PC-9 (cell line): ENCODE data around the gene ZNF24. TPM values are rescaled to one million over a fixed set of nuclear protein-coding genes. Genes with fewer than 3 reads are reported as not detected.

Source experiments
- BruUV-seq: library from RNA; stranded (reverse); fragments of 400-500 nt; replicated peaks from 2 replicates; lab custom pipeline; 2021; lab: Mats Ljungman, UMichigan
- CTCF ChIA-PET: fragments of 300-600 bp; sonication (Branson Sonifier 250); formaldehyde crosslinking; loops from one replicate; lab custom pipeline; 2022; ENCODE audit warnings: antibody characterized with exemption; lab: Charles Lee
- POLR2A ChIA-PET: fragments of 300-600 bp; sonication (Branson Sonifier 250); formaldehyde crosslinking; loops from one replicate; lab custom pipeline; 2022; ENCODE audit warnings: antibody characterized with exemption; ENCODE audit not compliant: unreplicated experiment; lab: Charles Lee
- DNase-seq, 2 experiments: peaks; one replicate each; pipeline versions ENCODE4 v3.0.0 to v3.0.0-alpha.2; 2015 to 2022; ENCODE audit warnings: mixed read lengths in 1 of 2
- H2AFZ ChIP-seq: fragments of 200-600 bp; sonication (generic); 2 replicates; pipeline ENCODE4 v1.8.1; 2017; ENCODE audit warnings: antibody characterized with exemption
- H3F3A ChIP-seq: fragments of 200-600 bp; sonication (generic); 2 replicates; pipeline ENCODE4 v1.8.1; 2017; ENCODE audit warnings: antibody characterized with exemption, mild to moderate bottlenecking, low read depth; ENCODE audit not compliant: insufficient read depth
- H3K27ac ChIP-seq: fragments of 200-600 bp; sonication (generic); 2 replicates; pipeline ENCODE4 v1.6.1; 2016; ENCODE audit warnings: mixed run types
- H3K27me3 ChIP-seq: fragments of 200-600 bp; sonication (generic); 2 replicates; pipeline ENCODE4 v1.6.1; 2016; ENCODE audit warnings: low read depth, mixed run types; ENCODE audit not compliant: insufficient read depth
- H3K36me3 ChIP-seq: fragments of 200-600 bp; sonication (generic); 2 replicates; pipeline ENCODE4 v1.6.1; 2016; ENCODE audit warnings: low read depth, mixed run types
- H3K4me1 ChIP-seq: fragments of 200-600 bp; sonication (generic); replicated peaks from 2 replicates; pipeline ENCODE4 v1.6.1; 2016; ENCODE audit warnings: mixed run types; ENCODE audit not compliant: insufficient read depth
- H3K4me2 ChIP-seq: fragments of 200-600 bp; sonication (generic); 2 replicates; pipeline ENCODE4 v1.6.1; 2017; ENCODE audit warnings: mixed run types
- H3K4me3 ChIP-seq: fragments of 200-600 bp; sonication (generic); 2 replicates; pipeline ENCODE4 v1.6.1; 2016; ENCODE audit warnings: mixed run types
- H3K79me2 ChIP-seq: fragments of 200-600 bp; sonication (generic); 2 replicates; pipeline ENCODE4 v1.6.1; 2017; ENCODE audit warnings: low read depth, mixed run types
- H3K9me2 ChIP-seq: fragments of 200-600 bp; sonication (generic); 2 replicates; pipeline ENCODE4 v1.8.1; 2017; ENCODE audit warnings: mild to moderate bottlenecking; ENCODE audit not compliant: insufficient read depth
- H3K9me3 ChIP-seq: fragments of 200-600 bp; sonication (generic); 2 replicates; pipeline ENCODE4 v1.8.1; 2016; ENCODE audit warnings: low read depth; ENCODE audit not compliant: insufficient read depth
- H4K20me1 ChIP-seq: fragments of 200-600 bp; sonication (generic); 2 replicates; pipeline ENCODE4 v1.8.1; 2017; ENCODE audit not compliant: insufficient read depth
- CTCF ChIP-seq: fragments of 200-600 bp; sonication (generic); conservative IDR thresholded peaks from 2 replicates; pipeline ENCODE4 v1.6.1; 2017; ENCODE audit warnings: mixed run types, antibody characterized with exemption, mild to moderate bottlenecking, moderate library complexity
- EZH2 ChIP-seq: fragments of 200-600 bp; sonication (generic); IDR thresholded peaks from 2 replicates; pipeline ENCODE4 v1.8.0; 2017; ENCODE audit warnings: antibody characterized with exemption, low read depth
- intact Hi-C: fragments of 100-400 bp; cut with micrococcal nuclease; formaldehyde crosslinking; loops from one replicate; pipeline ENCODE4 v1.10.0; 2022; ENCODE audit not compliant: unreplicated experiment
- total RNA-seq: library from RNA; stranded (reverse); gene quantifications from 2 replicates; pipeline ENCODE4 v1.2.3, GENCODE V29; 2021

Gene ZNF24
- total RNA-seq, 1 experiment from 2014 or later = 33.9 TPM

GRCh38 chr18:35289727-35290093 is 54.5 kb downstream of the ZNF24 start:
- Histone ChIP-seq H3K4me1 (peaks cover 3% of the 10 kb centered on the region; the same call in 1 of the 2 replicates), H4K20me1 (no peaks in the 10 kb centered on the region), H3K4me2 (peak overlapping the region; percentile 89), H3K9me2 (no peaks in the 10 kb centered on the region), H3K36me3 (no peaks in the 10 kb centered on the region), H3K79me2 (peaks cover 25% of the 10 kb centered on the region), H3F3A (no peaks in the 10 kb centered on the region), H3K27ac (peak overlapping the region; percentile 54), H3K9me3 (no peaks in the 10 kb centered on the region), H2AFZ (peak overlapping the region; percentile 100), H3K4me3 (peak overlapping the region; percentile 82), H3K27me3 (no peaks in the 10 kb centered on the region)
- intact Hi-C loops = loop anchor here (2.0 kb wide), 1 partner anchor 683 kb away; the partner anchor contains the start of gene RMP24
- TF ChIP-seq EZH2 = no peak
- TF ChIP-seq CTCF = no peak
- CTCF ChIA-PET = no interaction called here
- no peak for DNase-seq
- BruUV-seq = TSS peak; percentile 77
- POLR2A ChIA-PET = interaction anchor here (0.6 kb wide), 2 partner anchors 36 to 189 kb away, joined by 4 to 6 read pairs; no protein-coding TSS in a partner anchor

DNA sequence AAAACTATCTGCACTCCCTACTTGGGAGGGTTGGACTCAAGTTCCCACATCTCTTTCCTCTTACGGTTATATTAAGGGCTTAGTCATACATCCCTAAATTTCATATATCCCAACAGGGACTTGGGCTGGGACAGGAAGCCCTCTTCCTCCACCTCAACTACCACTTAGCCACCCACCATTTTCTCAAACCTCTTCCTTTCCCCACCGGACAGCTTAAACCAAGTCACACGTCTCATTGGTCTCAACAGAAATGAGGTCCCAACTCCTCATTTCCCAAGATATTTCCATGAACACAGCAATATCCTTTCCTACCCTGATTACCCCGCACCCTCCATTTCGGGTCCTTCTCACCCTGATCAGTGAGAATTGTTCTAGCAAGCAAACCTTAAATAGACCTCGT is 54.9 kb downstream of the ZNF24 start:
- TF ChIP-seq CTCF (no peak), EZH2 (no peak)
- Histone ChIP-seq H3K4me3 (peak overlapping the region; percentile 82), H3K4me2 (peak overlapping the region; percentile 89), H3K9me2 (no peaks in the 10 kb centered on the region), H3K4me1 (peaks cover 3% of the 10 kb centered on the region; the same call in 1 of the 2 replicates), H3F3A (no peaks in the 10 kb centered on the region), H2AFZ (peak overlapping the region; percentile 100), H3K9me3 (no peaks in the 10 kb centered on the region), H3K36me3 (no peaks in the 10 kb centered on the region), H3K27ac (peak overlapping the region; percentile 54; the same call in 1 of the 2 replicates), H4K20me1 (no peaks in the 10 kb centered on the region), H3K79me2 (peaks cover 25% of the 10 kb centered on the region), H3K27me3 (no peaks in the 10 kb centered on the region)
- no peak for DNase-seq
- intact Hi-C loops = no loop called here
- POLR2A ChIA-PET = interaction anchor here (0.6 kb wide), 1 partner anchor 189 kb away, joined by 4 read pairs; no protein-coding TSS in a partner anchor
- CTCF ChIA-PET = no interaction called here
- BruUV-seq = no TSS peak

DNA sequence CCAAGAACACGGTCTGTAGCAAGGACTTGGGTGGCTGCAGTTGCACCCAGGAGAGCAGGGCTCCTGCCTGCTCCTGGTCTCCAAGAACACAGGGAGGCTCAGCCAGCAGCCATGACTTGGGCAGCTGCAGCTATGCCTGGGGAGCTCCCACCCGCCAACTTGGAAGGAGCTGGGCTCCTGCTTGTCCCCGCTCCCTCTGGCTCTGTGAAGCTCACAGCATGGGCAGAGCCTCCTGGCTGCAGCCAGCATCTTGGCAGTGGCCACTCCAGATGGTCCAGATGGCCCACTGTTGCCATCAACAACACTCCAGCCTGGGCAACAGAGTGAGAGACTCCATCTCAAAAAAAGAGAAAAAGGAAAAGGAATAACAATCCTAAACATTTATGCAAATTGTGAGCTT is 59.4 kb downstream of the ZNF24 start:
- TF ChIP-seq CTCF (no peak), EZH2 (no peak)
- no peaks in the 10 kb centered on the region for H3K9me2 ChIP-seq
- H3K9me3 ChIP-seq = no peaks in the 10 kb centered on the region
- no peaks in the 10 kb centered on the region for H3K4me1 ChIP-seq
- H3F3A ChIP-seq = peaks cover 10% of the 10 kb centered on the region; the same call in 1 of the 2 replicates
- no peaks in the 10 kb centered on the region for H3K36me3 ChIP-seq
- CTCF ChIA-PET = no interaction called here
- no peak overlapping the region for H2AFZ ChIP-seq
- POLR2A ChIA-PET = interaction anchor here (0.6 kb wide), 2 partner anchors 18 to 32 kb away, joined by 4 read pairs; no protein-coding TSS in a partner anchor
- H3K4me3 ChIP-seq = no peak overlapping the region
- no peaks in the 10 kb centered on the region for H4K20me1 ChIP-seq
- no peaks in the 10 kb centered on the region for H3K27me3 ChIP-seq
- no peak for DNase-seq
- H3K4me2 ChIP-seq = no peak overlapping the region
- no peak overlapping the region for H3K27ac ChIP-seq
- intact Hi-C loops = no loop called here
- H3K79me2 ChIP-seq = peaks cover 14% of the 10 kb centered on the region; the same call in 1 of the 2 replicates
- no TSS peak for BruUV-seq
